SK-N-MC (cell line): ENCODE data around the gene MAP7.

Source experiments
- EZH2 ChIP-seq: fragments of 200-600 bp; sonication (generic); IDR thresholded peaks from one replicate; pipeline ENCODE4 v1.6.1; 2017; ENCODE audit warnings: antibody characterized with exemption
- POLR2AphosphoS5 ChIP-seq: IDR thresholded peaks from 2 replicates; pipeline ENCODE4 v1.6.1; 2012; ENCODE audit warnings: mild to moderate bottlenecking, low read depth, low read length, borderline replicate concordance

DNA sequence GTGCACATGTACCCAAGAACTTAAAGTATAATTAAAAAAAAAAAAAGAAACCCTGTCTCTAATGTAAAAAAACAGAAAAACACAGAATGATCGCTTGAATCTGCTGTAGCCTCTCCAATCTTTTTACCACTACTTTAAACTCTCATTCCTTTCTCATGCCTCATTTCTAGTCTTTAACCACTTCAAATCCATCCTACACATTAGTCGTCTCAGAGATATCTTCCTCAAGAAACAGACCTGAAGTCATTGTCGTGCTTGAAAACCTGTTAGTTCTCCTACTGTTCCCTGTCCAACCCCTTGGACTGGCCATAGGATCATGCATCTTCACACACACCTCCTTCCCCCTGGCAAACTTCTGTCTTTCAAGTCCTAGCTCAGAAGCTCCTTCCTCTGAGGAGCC is 148.5 kb downstream of the MAP7 start:
- TF ChIP-seq POLR2AphosphoS5, result no peak
- no peak for TF ChIP-seq EZH2
